Spleen (tissue), 7 donors: ENCODE data around the gene ZNF385B.

ENCODE experiments used
- CTCF ChIP-seq, 11 experiments: fragments of 200-600 bp in 7 of 11; fragments of 450-650 bp in 4 of 11; sonication (generic) in 4 of 11; IDR thresholded peaks in 8 of 11; conservative IDR thresholded peaks in 3 of 11; 1 replicate in 7 of 11; 2 replicates in 4 of 11; pipeline versions ENCODE4 v1.4.0 to v1.8.0; 2016 to 2021; ENCODE audit warnings: antibody characterized with exemption in 11 of 11, inconsistent platforms in 4 of 11, mild to moderate bottlenecking in 1 of 11
- POLR2A ChIP-seq, 3 donors: fragments of 450-650 bp; IDR thresholded peaks; one replicate each; pipeline ENCODE4 v1.5.1; 2017; ENCODE audit warnings: antibody characterized with exemption in 3 of 3, mild to moderate bottlenecking in 1 of 3
- POLR2AphosphoS5 ChIP-seq, 3 donors: sonication (generic); formaldehyde crosslinking; IDR thresholded peaks; one replicate each; pipeline ENCODE4 v1.5.1; 2017; ENCODE audit warnings: antibody characterized with exemption in 3 of 3
- donor health status: DM: no; HTN: no; CAD: no; lungs with moderate emphysema.
- donor health status: DM: no; HTN: no; CAD: no.
- donor health status: DM: no; HTN: no; CAD: no.

DNA sequence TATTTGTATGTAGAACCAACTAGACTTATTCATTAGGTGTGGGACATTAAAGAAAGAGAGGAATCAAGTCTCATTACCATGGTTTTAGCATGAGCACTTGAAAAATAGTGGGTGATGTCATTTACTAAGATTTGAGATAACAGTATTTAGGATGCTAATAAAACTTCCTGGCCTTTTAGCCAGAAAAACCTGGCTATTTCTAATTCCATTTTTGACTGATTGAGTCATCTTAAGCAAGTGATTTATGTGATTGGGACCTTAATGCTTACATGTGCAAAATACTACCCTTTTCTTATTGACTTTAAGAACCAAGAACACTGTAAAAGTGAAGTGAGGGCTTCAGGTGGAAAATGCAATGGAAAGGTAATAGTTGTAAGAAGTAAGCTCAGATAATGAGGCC, 400.0 kb downstream of the ZNF385B start:
- TF ChIP-seq CTCF (IDR thresholded peaks at IDR 0.05 in 8 of 11, conservative IDR thresholded peaks at IDR 0.05 in 3 of 11) (no peak), POLR2AphosphoS5 (IDR thresholded peaks at IDR 0.05) (no peak), POLR2A (IDR thresholded peaks at IDR 0.05) (no peak)
